Measurements from ENCODE around the gene GABRG2.

DNA sequence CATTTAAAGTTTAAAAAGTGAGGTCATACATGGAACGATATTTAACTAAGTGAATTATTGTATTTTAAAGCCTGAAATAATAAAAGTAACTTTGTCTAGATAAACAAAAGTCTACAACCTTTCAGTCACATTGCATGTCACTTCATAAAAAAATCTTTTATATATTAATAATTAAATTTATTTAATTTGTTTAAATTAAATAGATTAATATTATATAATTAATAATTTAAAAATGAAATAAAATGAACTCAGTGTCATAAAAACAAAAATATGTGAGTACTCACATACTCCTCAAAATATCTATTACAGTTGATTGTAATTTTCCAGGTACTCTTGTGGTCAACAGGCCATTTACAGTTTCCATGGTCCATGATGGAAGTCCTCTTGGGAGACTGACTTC, 11.2 kb downstream of the GABRG2 start:
- TF ChIP-seq, protein P1, sequence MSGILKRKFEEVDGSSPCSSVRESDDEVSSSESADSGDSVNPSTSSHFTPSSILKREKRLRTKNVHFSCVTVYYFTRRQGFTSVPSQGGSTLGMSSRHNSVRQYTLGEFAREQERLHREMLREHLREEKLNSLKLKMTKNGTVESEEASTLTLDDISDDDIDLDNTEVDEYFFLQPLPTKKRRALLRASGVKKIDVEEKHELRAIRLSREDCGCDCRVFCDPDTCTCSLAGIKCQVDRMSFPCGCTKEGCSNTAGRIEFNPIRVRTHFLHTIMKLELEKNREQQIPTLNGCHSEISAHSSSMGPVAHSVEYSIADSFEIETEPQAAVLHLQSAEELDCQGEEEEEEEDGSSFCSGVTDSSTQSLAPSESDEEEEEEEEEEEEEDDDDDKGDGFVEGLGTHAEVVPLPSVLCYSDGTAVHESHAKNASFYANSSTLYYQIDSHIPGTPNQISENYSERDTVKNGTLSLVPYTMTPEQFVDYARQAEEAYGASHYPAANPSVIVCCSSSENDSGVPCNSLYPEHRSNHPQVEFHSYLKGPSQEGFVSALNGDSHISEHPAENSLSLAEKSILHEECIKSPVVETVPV (CRISPR knock-in tag; IDR thresholded peaks at IDR 0.05): no peak
- no peak for TF ChIP-seq ZC3H10 (CRISPR knock-in tag; IDR thresholded peaks at IDR 0.05)
